Measurements from ENCODE around the gene HHAT. TPM values are rescaled to one million over a fixed set of nuclear protein-coding genes. Genes with fewer than 3 reads are reported as not detected.

HHAT gene
- total RNA-seq, 1 donor from 2014 or later, result 2.3 TPM

- H3K4me1 Mint-ChIP-seq (ENCODE audit: low read depth, unreplicated experiment), result no peaks in the 10 kb centered on the region
- TF ChIP-seq CTCF (IDR thresholded peaks at IDR 0.05; ENCODE audit: partially characterized antibody, unreplicated experiment), result no peak
- H3K27me3 Mint-ChIP-seq (ENCODE audit: unreplicated experiment), result no peaks in the 10 kb centered on the region
- H3K36me3 Mint-ChIP-seq (ENCODE audit: unreplicated experiment), result no peaks in the 10 kb centered on the region
- no peak overlapping the region for H3K4me3 Mint-ChIP-seq (ENCODE audit: unreplicated experiment)
- H3K27ac Mint-ChIP-seq (ENCODE audit: unreplicated experiment), result no peak overlapping the region
- DNase-seq, result no peak
- H3K9me3 Mint-ChIP-seq (ENCODE audit: unreplicated experiment), result no peaks in the 10 kb centered on the region
Measured at GRCh38 chr1:210571356-210572284, 242.9 kb downstream of the HHAT start.

- Mint-ChIP-seq H3K9me3 (ENCODE audit: unreplicated experiment) (no peaks in the 10 kb centered on the region), H3K27me3 (ENCODE audit: unreplicated experiment) (no peaks in the 10 kb centered on the region), H3K4me3 (ENCODE audit: unreplicated experiment) (no peak overlapping the region), H3K27ac (ENCODE audit: unreplicated experiment) (no peak overlapping the region), H3K4me1 (ENCODE audit: low read depth, unreplicated experiment) (no peaks in the 10 kb centered on the region), H3K36me3 (ENCODE audit: unreplicated experiment) (no peaks in the 10 kb centered on the region)
- DNase-seq, result no peak
- TF ChIP-seq CTCF (IDR thresholded peaks at IDR 0.05; ENCODE audit: partially characterized antibody, unreplicated experiment), result no peak
Measured at GRCh38 chr1:210573141-210573540, 244.4 kb downstream of the HHAT start.

GRCh38 chr1:210582205-210582970 is 253.7 kb downstream of the HHAT start:
- H3K9me3 Mint-ChIP-seq (ENCODE audit: unreplicated experiment), result no peaks in the 10 kb centered on the region
- H3K4me1 Mint-ChIP-seq (ENCODE audit: low read depth, unreplicated experiment), result peaks cover 13% of the 10 kb centered on the region
- no peak overlapping the region for H3K27ac Mint-ChIP-seq (ENCODE audit: unreplicated experiment)
- no peak for TF ChIP-seq CTCF (IDR thresholded peaks at IDR 0.05; ENCODE audit: partially characterized antibody, unreplicated experiment)
- no peak overlapping the region for H3K4me3 Mint-ChIP-seq (ENCODE audit: unreplicated experiment)
- DNase-seq, result no peak
- H3K36me3 Mint-ChIP-seq (ENCODE audit: unreplicated experiment), result no peaks in the 10 kb centered on the region
- H3K27me3 Mint-ChIP-seq (ENCODE audit: unreplicated experiment), result peaks cover 3% of the 10 kb centered on the region

- peak overlapping the region; percentile 91 for H3K27ac Mint-ChIP-seq (ENCODE audit: unreplicated experiment)
- peak; percentile 71 for TF ChIP-seq CTCF (IDR thresholded peaks at IDR 0.05; ENCODE audit: partially characterized antibody, unreplicated experiment)
- DNase-seq, result peak; percentile 94
- no peaks in the 10 kb centered on the region for H3K36me3 Mint-ChIP-seq (ENCODE audit: unreplicated experiment)
- H3K4me3 Mint-ChIP-seq (ENCODE audit: unreplicated experiment), result no peak overlapping the region
- H3K27me3 Mint-ChIP-seq (ENCODE audit: unreplicated experiment), result peaks cover 3% of the 10 kb centered on the region
- peaks cover 13% of the 10 kb centered on the region for H3K4me1 Mint-ChIP-seq (ENCODE audit: low read depth, unreplicated experiment)
- H3K9me3 Mint-ChIP-seq (ENCODE audit: unreplicated experiment), result no peaks in the 10 kb centered on the region
Measured at GRCh38 chr1:210584439-210585113, 255.9 kb downstream of the HHAT start.
